OCI-M2 (cell line): ENCODE measurements around the gene CD5L.

ENCODE experiments used
- DNase-seq: peaks from one replicate; lab custom pipeline; 2025; ENCODE audit not compliant: unreplicated experiment; lab: John Stamatoyannopoulos, UW

CD5L gene

GRCh38 chr1:157819215-157819614 lies 22.4 kb downstream of the CD5L start:
- no peak for DNase-seq

GRCh38 chr1:157813269-157813668 lies 28.3 kb downstream of the CD5L start:
- DNase-seq = no peak

DNA sequence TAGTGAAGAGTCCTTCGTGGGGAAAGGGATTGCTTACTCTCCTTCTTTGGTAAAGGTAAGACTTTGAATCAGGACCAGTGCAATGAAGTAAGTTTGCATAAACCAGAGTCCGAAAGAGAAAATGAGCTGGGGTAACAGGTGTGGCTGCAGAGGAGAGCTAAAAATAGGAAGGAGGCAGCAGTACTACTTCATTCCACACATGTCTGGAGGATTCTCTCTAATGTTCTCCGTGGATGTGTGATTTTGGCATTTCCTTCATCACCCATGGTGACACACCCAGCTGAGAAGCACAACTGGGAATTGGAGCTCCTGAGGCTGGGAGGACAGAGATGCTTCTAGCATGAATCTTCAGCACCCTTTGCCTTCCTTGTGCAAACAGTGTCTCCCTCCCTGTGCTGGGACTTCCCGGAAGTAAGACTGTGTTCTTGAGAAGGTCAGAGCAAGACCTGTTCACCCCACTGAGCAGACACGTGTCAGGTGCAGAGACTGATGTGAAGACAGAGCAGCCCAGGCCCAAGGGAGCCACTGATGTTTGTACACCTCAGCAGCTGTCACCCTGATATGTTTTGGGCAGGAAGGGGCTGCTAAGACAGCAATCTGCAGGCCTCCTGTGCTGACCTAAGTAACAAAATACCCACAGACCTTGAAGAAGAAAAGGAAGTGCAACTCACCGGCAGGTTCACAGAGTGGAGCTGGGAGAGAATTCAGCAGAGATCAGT lies 35.0 kb downstream of the CD5L start:
- no peak for DNase-seq

- DNase-seq = no peak
Observed at GRCh38 chr1:157803851-157804250, 37.8 kb downstream of the CD5L start.

DNA sequence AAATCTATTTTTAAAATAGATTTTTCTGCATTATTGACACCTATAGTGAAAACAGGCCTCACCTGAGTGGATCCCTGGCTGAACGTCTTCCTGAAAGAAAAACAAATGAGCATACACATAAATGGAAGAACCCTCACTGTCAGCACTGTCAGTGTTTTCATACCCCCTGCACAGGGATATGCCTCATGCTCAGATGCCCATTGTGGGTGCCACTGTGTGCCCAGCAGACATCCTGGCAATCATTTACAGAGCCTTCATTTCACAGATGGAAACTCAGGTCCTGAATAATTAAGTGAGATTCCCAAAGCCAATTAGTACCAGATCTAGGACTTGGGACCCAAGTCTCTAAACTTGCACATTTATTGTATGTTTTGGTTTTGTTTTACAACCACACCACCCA lies 41.6 kb downstream of the CD5L start:
- DNase-seq = no peak

DNA sequence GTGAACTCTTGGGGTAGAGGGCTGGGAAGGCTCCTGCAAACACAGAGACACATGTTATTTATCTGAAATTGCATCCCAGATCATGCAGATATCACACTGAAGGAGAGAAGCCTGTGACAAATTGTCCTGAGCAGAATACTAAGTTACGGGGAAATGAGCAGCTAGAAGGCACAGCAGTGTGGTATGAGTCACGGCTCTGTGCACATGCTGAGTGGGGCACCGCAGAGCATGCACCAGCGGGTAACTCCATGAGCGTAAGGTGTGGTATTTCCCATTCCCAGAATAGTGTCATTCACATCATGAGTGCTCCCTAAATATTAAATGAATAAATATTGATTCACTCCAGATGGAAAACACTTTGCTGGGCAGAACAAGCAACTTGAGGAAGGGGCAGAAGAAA lies 43.4 kb downstream of the CD5L start:
- DNase-seq = no peak

DNA sequence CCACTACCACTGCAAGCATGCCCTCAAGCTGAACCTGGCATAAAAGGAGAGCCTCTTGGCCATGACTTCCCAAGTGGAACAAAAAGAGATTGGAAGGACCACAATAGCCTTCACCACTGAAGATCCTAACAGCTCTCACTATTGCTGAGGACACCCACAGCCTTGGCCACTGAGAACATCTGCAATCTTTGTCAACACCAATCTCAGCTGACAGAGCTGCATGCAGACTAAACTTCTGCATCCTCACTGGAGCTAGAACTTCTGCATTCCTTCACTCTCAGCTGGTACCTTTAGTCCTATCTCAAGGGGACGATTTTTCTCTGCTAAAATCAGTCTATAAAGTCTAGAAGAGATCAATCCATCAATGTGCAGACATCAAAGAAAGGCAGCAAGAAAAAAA lies 56.4 kb downstream of the CD5L start:
- no peak for DNase-seq

GRCh38 chr1:157784801-157785200 lies 56.8 kb downstream of the CD5L start:
- DNase-seq = no peak

- no peak for DNase-seq
Observed at GRCh38 chr1:157782931-157783330, 58.7 kb downstream of the CD5L start.

- no peak for DNase-seq
Observed at GRCh38 chr1:157781048-157781447, 60.6 kb downstream of the CD5L start.
